GM12891 (cell line): ENCODE measurements around the gene VMP1.
A peak's percentile ranks its signal among the peaks of the same experiment; 100 is the strongest.
"Not testable (repeated sequence)": the region's sequence is repeated elsewhere in the genome, so short reads cannot be mapped to it uniquely, and the experiment has no call there.

ENCODE experiments used
- PAX5 ChIP-seq: IDR thresholded peaks from 2 replicates; pipeline ENCODE4 v1.6.1; 2011; ENCODE audit warnings: low read length, moderate library complexity, mild to moderate bottlenecking; ENCODE audit not compliant: insufficient read depth, severe bottlenecking
- POLR2A ChIP-seq: IDR thresholded peaks from 2 replicates; pipeline ENCODE4 v1.6.1; 2011; ENCODE audit warnings: low read depth, low read length, control low read depth
- POLR2AphosphoS5 ChIP-seq: IDR thresholded peaks from 2 replicates; pipeline ENCODE4 v1.6.1; 2011; ENCODE audit warnings: low read depth, low read length, control low read depth
- POU2F2 ChIP-seq: IDR thresholded peaks from 2 replicates; pipeline ENCODE4 v1.6.1; 2011; ENCODE audit warnings: low read depth, mild to moderate bottlenecking, control low read depth, low read length, moderate library complexity
- SPI1 ChIP-seq: IDR thresholded peaks from 2 replicates; pipeline ENCODE4 v1.6.1; 2011; ENCODE audit warnings: low read depth, low read length, control low read depth
- TAF1 ChIP-seq: IDR thresholded peaks from 2 replicates; pipeline ENCODE4 v1.6.1; 2011; ENCODE audit warnings: low read depth, low read length, control low read depth

GRCh38 chr17:59841091-59841881, 133.8 kb downstream of the VMP1 start:
- TF ChIP-seq TAF1, POLR2A, PAX5, SPI1, POU2F2: not testable (repeated sequence)
- TF ChIP-seq POLR2AphosphoS5, result peak; percentile 71
